Natural killer cell (primary cell): Measurements from ENCODE around the gene ESYT3. TPM values are rescaled to one million over a fixed set of nuclear protein-coding genes. Genes with fewer than 3 reads are reported as not detected.

ENCODE experiments used
- ATAC-seq, 3 donors: fragments of 150-1000 bp in 2 of 3; fragments of 200-7000 bp in 1 of 3; cut with Tn5 transposase; 1 replicate in 1 of 3; 2 replicates in 2 of 3; pipeline ENCODE4 v1.10.0; 2021; ENCODE audit warnings: mild to moderate bottlenecking in 2 of 3, moderate library complexity in 2 of 3
- DNase-seq, 2 donors: peaks; one replicate each; pipeline versions ENCODE4 v3.0.0 to v3.0.0-alpha.2; 2013 to 2021; ENCODE audit warnings: mixed read lengths in 1 of 2
- H3K27ac ChIP-seq: one replicate; pipeline ENCODE4 v1.5.1; 2013; ENCODE audit warnings: mild to moderate bottlenecking, low read length
- H3K27me3 ChIP-seq: one replicate; pipeline ENCODE4 v1.6.1; 2013; ENCODE audit warnings: low read length; ENCODE audit not compliant: control insufficient read depth, insufficient read depth
- H3K36me3 ChIP-seq: one replicate; pipeline ENCODE4 v1.6.1; 2013; ENCODE audit warnings: low read length; ENCODE audit not compliant: control insufficient read depth, insufficient read depth
- H3K4me1 ChIP-seq: one replicate; pipeline ENCODE4 v1.6.1; 2013; ENCODE audit warnings: low read length; ENCODE audit not compliant: control insufficient read depth, insufficient read depth
- H3K4me3 ChIP-seq: one replicate; pipeline ENCODE4 v1.5.1; 2013; ENCODE audit warnings: low read length
- H3K9me3 ChIP-seq: one replicate; pipeline ENCODE4 v1.6.1; 2013; ENCODE audit warnings: low read length; ENCODE audit not compliant: control insufficient read depth, insufficient read depth
- H3K27ac Mint-ChIP-seq, 2 donors: one replicate each; pipeline ENCODE4 v1.8.0; 2022; ENCODE audit warnings: mild to moderate bottlenecking in 2 of 2, mixed read lengths in 2 of 2, moderate library complexity in 1 of 2
- H3K27me3 Mint-ChIP-seq, 2 donors: one replicate each; pipeline ENCODE4 v1.8.0; 2022; ENCODE audit warnings: low read depth in 2 of 2, mixed read lengths in 2 of 2
- H3K36me3 Mint-ChIP-seq: one replicate; pipeline ENCODE4 v1.8.0; 2022; ENCODE audit warnings: mixed read lengths
- H3K4me1 Mint-ChIP-seq, 2 donors: one replicate each; pipeline ENCODE4 v1.8.0; 2022; ENCODE audit warnings: mixed read lengths in 2 of 2
- H3K4me3 Mint-ChIP-seq: one replicate; pipeline ENCODE4 v1.8.0; 2022; ENCODE audit warnings: mild to moderate bottlenecking, moderate library complexity, mixed read lengths
- H3K9me3 Mint-ChIP-seq, 2 donors: one replicate each; pipeline ENCODE4 v1.8.0; 2022; ENCODE audit warnings: mixed read lengths in 2 of 2
- CTCF ChIP-seq: fragments of 200-600 bp; IDR thresholded peaks from one replicate; pipeline ENCODE4 v1.8.0; 2022; ENCODE audit warnings: antibody characterized with exemption
- WGBS: methylation state at CpG from one replicate; pipeline ENCODE4 v1.1.7; 2013; ENCODE audit warnings: missing lambda C conversion rate; ENCODE audit not compliant: insufficient coverage; 5-methylcytosine and 5-hydroxymethylcytosine counted together
- intact Hi-C: fragments of 100-400 bp; cut with micrococcal nuclease; formaldehyde crosslinking; loops from one replicate; pipeline ENCODE4 v1.14.2; 2022
- total RNA-seq, 4 donors: library from RNA; stranded (reverse); fragments of 120-200 nt in 1 of 4; gene quantifications; one replicate each; pipeline versions ENCODE4 v1.2.3 to v1.2.4, GENCODE V29; 2013 to 2022

Gene ESYT3
- total RNA-seq, 3 donors from 2014 or later (not counting 1 experiment from before 2014, with no cell fraction given), result not detected

GRCh38 chr3:138389841-138390581 is 44.4 kb upstream of the ESYT3 start:
- no peak overlapping the region for H3K4me3 Mint-ChIP-seq
- H3K9me3 Mint-ChIP-seq, result no peaks in the 10 kb centered on the region
- H3K4me1 ChIP-seq, result no peaks in the 10 kb centered on the region
- no peaks in the 10 kb centered on the region for H3K27me3 ChIP-seq
- no peak overlapping the region for H3K27ac ChIP-seq
- DNase-seq (no peak), ATAC-seq (no peak)
- H3K9me3 ChIP-seq, result no peaks in the 10 kb centered on the region
- intact Hi-C loops, result no loop called here
- no peak overlapping the region for H3K4me3 ChIP-seq
- WGBS, result 90% methylated on average over 9 of the region's 9 CpGs
- no peaks in the 10 kb centered on the region for H3K27me3 Mint-ChIP-seq
- no peak for TF ChIP-seq CTCF
- H3K36me3 Mint-ChIP-seq, result no peaks in the 10 kb centered on the region
- no peak overlapping the region for H3K27ac Mint-ChIP-seq
- H3K4me1 Mint-ChIP-seq, result no peaks in the 10 kb centered on the region
- H3K36me3 ChIP-seq, result no peaks in the 10 kb centered on the region

GRCh38 chr3:138390582-138390932 is 43.9 kb upstream of the ESYT3 start:
- DNase-seq (no peak), ATAC-seq (no peak)
- no peak for TF ChIP-seq CTCF
- H3K4me3 ChIP-seq, result no peak overlapping the region
- WGBS, result no CpG with 5 or more reads among the region's 2 CpGs
- Mint-ChIP-seq H3K36me3 (no peaks in the 10 kb centered on the region), H3K9me3 (no peaks in the 10 kb centered on the region), H3K4me1 (no peaks in the 10 kb centered on the region), H3K4me3 (no peak overlapping the region), H3K27me3 (no peaks in the 10 kb centered on the region), H3K27ac (no peak overlapping the region)
- intact Hi-C loops, result no loop called here
- no peaks in the 10 kb centered on the region for H3K36me3 ChIP-seq
- no peaks in the 10 kb centered on the region for H3K4me1 ChIP-seq
- H3K27ac ChIP-seq, result no peak overlapping the region
- no peaks in the 10 kb centered on the region for H3K9me3 ChIP-seq
- H3K27me3 ChIP-seq, result no peaks in the 10 kb centered on the region

- TF ChIP-seq CTCF, result no peak
- whole genome bisulfite sequencing, result 92% methylated on average over 4 of the region's 4 CpGs
Measured at GRCh38 chr3:138394156-138394555, 40.3 kb upstream of the ESYT3 start.

GRCh38 chr3:138394686-138395085 is 39.7 kb upstream of the ESYT3 start:
- no peak overlapping the region for H3K27ac Mint-ChIP-seq
- no peak overlapping the region for H3K4me3 Mint-ChIP-seq
- no peaks in the 10 kb centered on the region for H3K9me3 Mint-ChIP-seq
- TF ChIP-seq CTCF, result no peak
- H3K27me3 Mint-ChIP-seq, result no peaks in the 10 kb centered on the region
- no peaks in the 10 kb centered on the region for H3K36me3 Mint-ChIP-seq
- H3K36me3 ChIP-seq, result no peaks in the 10 kb centered on the region
- no peaks in the 10 kb centered on the region for H3K9me3 ChIP-seq
- no peaks in the 10 kb centered on the region for H3K27me3 ChIP-seq
- 94% methylated on average over 5 of the region's 5 CpGs for WGBS
- no peak for ATAC-seq
- H3K4me1 ChIP-seq, result no peaks in the 10 kb centered on the region
- H3K4me1 Mint-ChIP-seq, result no peaks in the 10 kb centered on the region
- intact Hi-C loops, result no loop called here
- no peak overlapping the region for H3K27ac ChIP-seq
- no peak for DNase-seq
- no peak overlapping the region for H3K4me3 ChIP-seq

More at GRCh38 chr3:138394156-138394555, 40.3 kb upstream of the ESYT3 start:
- no peaks in the 10 kb centered on the region for H3K9me3 Mint-ChIP-seq
- no peaks in the 10 kb centered on the region for H3K36me3 Mint-ChIP-seq
- Histone ChIP-seq H3K4me3 (no peak overlapping the region), H3K27me3 (no peaks in the 10 kb centered on the region), H3K9me3 (no peaks in the 10 kb centered on the region), H3K36me3 (no peaks in the 10 kb centered on the region), H3K4me1 (no peaks in the 10 kb centered on the region), H3K27ac (no peak overlapping the region)
- no peaks in the 10 kb centered on the region for H3K27me3 Mint-ChIP-seq
- ATAC-seq (no peak), DNase-seq (no peak)
- no peak overlapping the region for H3K27ac Mint-ChIP-seq
- no peak overlapping the region for H3K4me3 Mint-ChIP-seq
- no peaks in the 10 kb centered on the region for H3K4me1 Mint-ChIP-seq
- intact Hi-C loops, result no loop called here
